Loucy (cell line): ENCODE measurements around the gene PXMP4.

Experiments
- EZH2phosphoT487 ChIP-seq: fragments of 200-600 bp; IDR thresholded peaks from 2 replicates; pipeline ENCODE4 v1.6.1; 2018; ENCODE audit warnings: antibody characterized with exemption, mild to moderate bottlenecking, moderate library complexity, borderline replicate concordance
- TF ChIP-seq, protein P1 (sequence below): fragments of 200-600 bp; sonication (generic); conservative IDR thresholded peaks from 2 replicates; pipeline ENCODE4 v1.5.1; 2014; ENCODE audit warnings: mild to moderate bottlenecking, antibody characterized with exemption, low read length

DNA sequence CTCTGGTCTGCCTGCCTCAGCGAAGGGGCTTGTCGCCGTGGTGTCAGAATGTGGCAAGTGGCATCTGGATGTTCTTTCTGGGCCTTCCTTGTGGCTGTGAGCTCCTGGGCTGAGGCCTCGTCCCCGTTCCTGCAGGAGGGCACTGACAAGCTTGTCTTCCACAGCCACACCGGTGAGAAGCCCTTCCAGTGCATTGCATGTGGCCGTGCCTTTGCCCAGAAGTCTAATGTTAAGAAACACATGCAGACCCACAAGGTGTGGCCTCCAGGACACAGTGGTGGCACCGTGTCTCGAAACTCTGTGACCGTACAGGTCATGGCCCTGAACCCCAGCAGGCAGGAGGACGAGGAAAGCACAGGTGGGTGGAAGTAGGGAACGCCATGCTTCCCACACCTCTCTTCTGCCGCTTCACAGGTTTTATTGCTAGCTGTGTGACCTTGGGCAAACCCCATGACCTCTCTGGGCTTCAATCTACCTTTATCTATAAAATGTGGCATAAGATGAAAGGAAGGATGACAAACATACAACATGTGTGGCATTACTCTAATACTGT lies 41.7 kb upstream of the PXMP4 start:
- TF ChIP-seq, protein P1, sequence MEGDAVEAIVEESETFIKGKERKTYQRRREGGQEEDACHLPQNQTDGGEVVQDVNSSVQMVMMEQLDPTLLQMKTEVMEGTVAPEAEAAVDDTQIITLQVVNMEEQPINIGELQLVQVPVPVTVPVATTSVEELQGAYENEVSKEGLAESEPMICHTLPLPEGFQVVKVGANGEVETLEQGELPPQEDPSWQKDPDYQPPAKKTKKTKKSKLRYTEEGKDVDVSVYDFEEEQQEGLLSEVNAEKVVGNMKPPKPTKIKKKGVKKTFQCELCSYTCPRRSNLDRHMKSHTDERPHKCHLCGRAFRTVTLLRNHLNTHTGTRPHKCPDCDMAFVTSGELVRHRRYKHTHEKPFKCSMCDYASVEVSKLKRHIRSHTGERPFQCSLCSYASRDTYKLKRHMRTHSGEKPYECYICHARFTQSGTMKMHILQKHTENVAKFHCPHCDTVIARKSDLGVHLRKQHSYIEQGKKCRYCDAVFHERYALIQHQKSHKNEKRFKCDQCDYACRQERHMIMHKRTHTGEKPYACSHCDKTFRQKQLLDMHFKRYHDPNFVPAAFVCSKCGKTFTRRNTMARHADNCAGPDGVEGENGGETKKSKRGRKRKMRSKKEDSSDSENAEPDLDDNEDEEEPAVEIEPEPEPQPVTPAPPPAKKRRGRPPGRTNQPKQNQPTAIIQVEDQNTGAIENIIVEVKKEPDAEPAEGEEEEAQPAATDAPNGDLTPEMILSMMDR: no peak
- TF ChIP-seq EZH2phosphoT487: no peak
